A549 (cell line): ENCODE results near the gene ATN1. TPM values are rescaled to one million over a fixed set of nuclear protein-coding genes. Genes with fewer than 3 reads are reported as not detected.

Experiments used
- ATAC-seq, 2 experiments: fragments of 200-7000 bp in 1 of 2; fragments of >200 bp in 1 of 2; cut with Nextera tagmentation in 1 of 2; cut with Tn5 transposase in 1 of 2; 3 replicates each; pipeline versions ENCODE4 v1.8.0 to v1.9.1; 2018 to 2020; ENCODE audit warnings: mild to moderate bottlenecking in 1 of 2, moderate library complexity in 1 of 2
- CTCF ChIA-PET: fragments of 300-600 bp; sonication (Branson Sonifier 250); formaldehyde crosslinking; extraction: SDS; loops from one replicate; lab custom pipeline; 2021; ENCODE audit warnings: antibody characterized with exemption, inconsistent platforms; lab: Yijun Ruan, JAX
- POLR2A ChIA-PET: fragments of 350-600 bp; formaldehyde crosslinking; extraction: SDS; loops from one replicate; lab custom pipeline; 2021; ENCODE audit warnings: antibody characterized with exemption, inconsistent platforms; lab: Yijun Ruan, JAX
- DNase-seq, 2 experiments: peaks; one replicate each; pipeline versions ENCODE4 v3.0.0 to v3.0.0-alpha.2; 2011 to 2016; ENCODE audit warnings: low read depth in 1 of 2, low spot score in 1 of 2
- FAIRE-seq: peaks from 2 replicates; lab custom pipeline; 2011; peaks lifted over from hg19 to GRCh38; lab: Jason Lieb, UNC
- H3K27ac ChIP-seq, 2 experiments: fragments of >200 bp; sonication (Bioruptor Twin); formaldehyde crosslinking; 3 replicates each; pipeline ENCODE4 v1.5.1; 2016 to 2017
- H3K4me1 ChIP-seq: fragments of >200 bp; sonication (Bioruptor Twin); formaldehyde crosslinking; 3 replicates; pipeline ENCODE4 v1.6.1; 2016
- H3K4me2 ChIP-seq: fragments of >200 bp; sonication (Bioruptor Twin); formaldehyde crosslinking; 3 replicates; pipeline ENCODE4 v1.6.1; 2016
- H3K4me3 ChIP-seq: fragments of >200 bp; sonication (Bioruptor Twin); formaldehyde crosslinking; 3 replicates; pipeline ENCODE4 v1.5.1; 2016
- H3K9me3 ChIP-seq: fragments of >200 bp; sonication (Bioruptor Twin); formaldehyde crosslinking; 3 replicates; pipeline ENCODE4 v1.6.1; 2016
- CBX2 ChIP-seq: fragments of 200-600 bp; sonication (generic); IDR thresholded peaks from 2 replicates; pipeline ENCODE4 v1.6.1; 2016; ENCODE audit warnings: low read depth, mild to moderate bottlenecking, borderline replicate concordance
- CBX8 ChIP-seq: fragments of 200-600 bp; sonication (generic); IDR thresholded peaks from 2 replicates; pipeline ENCODE4 v1.6.1; 2016
- CEBPB ChIP-seq, 2 experiments: fragments of >200 bp in 1 of 2; sonication (Bioruptor Twin) in 1 of 2; formaldehyde crosslinking in 1 of 2; IDR thresholded peaks; 2 replicates each; pipeline ENCODE4 v1.6.1; 2012 to 2016
- CHD4 ChIP-seq: fragments of 200-600 bp; sonication (generic); IDR thresholded peaks from 2 replicates; pipeline ENCODE4 v1.6.1; 2016; ENCODE audit warnings: antibody characterized with exemption, mild to moderate bottlenecking, borderline replicate concordance
- EHMT2 ChIP-seq: fragments of 200-600 bp; sonication (generic); IDR thresholded peaks from 2 replicates; pipeline ENCODE4 v1.6.1; 2016; ENCODE audit warnings: antibody characterized with exemption, low read depth, mild to moderate bottlenecking, moderate library complexity
- EP300 ChIP-seq, 2 experiments: fragments of >200 bp; sonication (Bioruptor Twin); formaldehyde crosslinking; IDR thresholded peaks; 2 replicates in 1 of 2; 3 replicates in 1 of 2; pipeline ENCODE4 v1.6.1; 2016 to 2017
- FOXS1 ChIP-seq: fragments of 250-450 bp; sonication (Bioruptor Pico); IDR thresholded peaks from 2 replicates; pipeline ENCODE4 v1.5.0; 2020; ENCODE audit warnings: mild to moderate bottlenecking, moderate library complexity
- GATA3 ChIP-seq: IDR thresholded peaks from 2 replicates; pipeline ENCODE4 v1.6.1; 2012; ENCODE audit warnings: borderline replicate concordance
- HMGXB4 ChIP-seq: fragments of 250-450 bp; sonication (Bioruptor Pico); IDR thresholded peaks from 2 replicates; pipeline ENCODE4 v1.5.0; 2021; ENCODE audit warnings: mild to moderate bottlenecking, moderate library complexity, borderline replicate concordance
- JUN ChIP-seq, 2 experiments: fragments of >200 bp; sonication (Bioruptor Twin); formaldehyde crosslinking; IDR thresholded peaks; 2 replicates in 1 of 2; 3 replicates in 1 of 2; pipeline ENCODE4 v1.6.1; 2016 to 2017
- KDM1A ChIP-seq: fragments of 200-600 bp; sonication (generic); IDR thresholded peaks from 2 replicates; pipeline ENCODE4 v1.6.1; 2016; ENCODE audit warnings: low read depth, mild to moderate bottlenecking
- MAFK ChIP-seq: fragments of 450-650 bp; IDR thresholded peaks from 2 replicates; pipeline ENCODE4 v1.6.1; 2014; ENCODE audit not compliant: partially characterized antibody
- MAX ChIP-seq: IDR thresholded peaks from 2 replicates; pipeline ENCODE4 v1.6.1; 2012
- MYC ChIP-seq: IDR thresholded peaks from 2 replicates; pipeline ENCODE4 v1.6.1; 2012; ENCODE audit warnings: mild to moderate bottlenecking, inconsistent platforms, low read length, improper control_type of control experiment, borderline replicate concordance
- NFE2L2 ChIP-seq: fragments of 150-350 bp; conservative IDR thresholded peaks from 2 replicates; pipeline ENCODE4 v1.6.1; 2014; ENCODE audit warnings: low read length
- NPAS2 ChIP-seq: fragments of 250-450 bp; sonication (Bioruptor Pico); IDR thresholded peaks from 2 replicates; pipeline ENCODE4 v1.8.0; 2022; ENCODE audit warnings: mild to moderate bottlenecking, moderate library complexity, borderline replicate concordance
- NR3C1 ChIP-seq: fragments of >200 bp; sonication (Bioruptor Twin); formaldehyde crosslinking; IDR thresholded peaks from 3 replicates; pipeline ENCODE4 v1.6.1; 2017
- PBX3 ChIP-seq: IDR thresholded peaks from 2 replicates; pipeline ENCODE4 v1.6.1; 2012
- PHF8 ChIP-seq: fragments of 200-600 bp; sonication (generic); IDR thresholded peaks from 2 replicates; pipeline ENCODE4 v1.6.1; 2016; ENCODE audit warnings: low read depth, mild to moderate bottlenecking, antibody characterized with exemption, moderate library complexity, borderline replicate concordance
- RAD21 ChIP-seq, 2 experiments: fragments of >200 bp in 1 of 2; sonication (Bioruptor Twin) in 1 of 2; formaldehyde crosslinking in 1 of 2; IDR thresholded peaks in 1 of 2; conservative IDR thresholded peaks in 1 of 2; 2 replicates in 1 of 2; 3 replicates in 1 of 2; pipeline ENCODE4 v1.6.1; 2012 to 2018; ENCODE audit warnings: inconsistent platforms in 1 of 2
- RARB ChIP-seq: fragments of 250-450 bp; sonication (Bioruptor Pico); IDR thresholded peaks from 2 replicates; pipeline ENCODE4 v1.8.0; 2021; ENCODE audit warnings: mild to moderate bottlenecking, moderate library complexity
- RCOR1 ChIP-seq: fragments of 150-350 bp; IDR thresholded peaks from 2 replicates; pipeline ENCODE4 v1.6.1; 2014; ENCODE audit warnings: antibody characterized with exemption, low read length, low read depth
- RFX5 ChIP-seq: fragments of 450-650 bp; IDR thresholded peaks from 2 replicates; pipeline ENCODE4 v1.7.1; 2014; ENCODE audit warnings: antibody characterized with exemption, mild to moderate bottlenecking, moderate library complexity
- TFCP2L1 ChIP-seq: fragments of 250-450 bp; sonication (Bioruptor Pico); IDR thresholded peaks from 2 replicates; pipeline ENCODE4 v1.5.0; 2021; ENCODE audit warnings: mild to moderate bottlenecking
- ZFP36 ChIP-seq: fragments of 450-650 bp; IDR thresholded peaks from 2 replicates; pipeline ENCODE4 v1.6.1; 2014; ENCODE audit warnings: borderline replicate concordance; ENCODE audit not compliant: partially characterized antibody
- ZNF302 ChIP-seq: fragments of 250-450 bp; sonication (Bioruptor Pico); IDR thresholded peaks from 2 replicates; pipeline ENCODE4 v1.9.0; 2021; ENCODE audit warnings: inconsistent platforms, mild to moderate bottlenecking, moderate library complexity
- ZSCAN20 ChIP-seq: fragments of 250-450 bp; sonication (Bioruptor Pico); IDR thresholded peaks from 2 replicates; pipeline ENCODE4 v1.8.0; 2022; ENCODE audit warnings: mild to moderate bottlenecking, moderate library complexity
- WGBS: methylation state at CpG from one replicate; pipeline ENCODE4 v1.1.6; 2017; ENCODE audit errors: missing lambda C conversion rate; 5-methylcytosine and 5-hydroxymethylcytosine counted together
- polyA plus RNA-seq, 4 experiments: library from polyadenylated mRNA; depleted of rRNA in 3 of 4; stranded (reverse); fragments of >200 nt; fragmentation: RNase III in 1 of 4; extraction: RNeasy Plus Mini Kit Qiagen cat#74134 plus additional on column Dnase treatment in 1 of 4; gene quantifications; 2 replicates in 3 of 4; 3 replicates in 1 of 4; pipeline ENCODE4 v1.2.3, GENCODE V29; 2011 to 2017
- TF ChIP-seq, protein P1 (sequence below): fragments of >200 bp; sonication (Bioruptor Twin); formaldehyde crosslinking; IDR thresholded peaks from 3 replicates; pipeline ENCODE4 v1.5.1; 2016

Gene ATN1
- polyA plus RNA-seq, 2 of the 4 experiments (the other 2 are of a cell fraction) = 11.3 to 51.6 TPM

- H3K4me1 ChIP-seq = peaks cover 40% of the 10 kb centered on the region
- POLR2A ChIA-PET = interaction anchor here (0.7 to 6.1 kb wide), 26 partner anchors 9 to 1084 kb away, joined by 3 to 174 read pairs (median 7); partner anchors contain the start of genes C1RL, CDCA3, COPS7A and EMG1
- TF ChIP-seq GATA3 = no peak
- no peak for TF ChIP-seq RAD21 (conservative IDR thresholded peaks at IDR 0.05 in 1 of 2, IDR thresholded peaks at IDR 0.05 in 1 of 2)
- no peak for TF ChIP-seq CBX8
- no peak for TF ChIP-seq KDM1A
- peak; percentile 86; the same call in 1 of the 2 replicates for TF ChIP-seq PBX3
- TF ChIP-seq RARB (CRISPR knock-in tag) = no peak
- no peak for TF ChIP-seq NR3C1
- TF ChIP-seq ZNF302 (CRISPR knock-in tag) = no peak
- no peak for TF ChIP-seq TFCP2L1 (CRISPR knock-in tag)
- TF ChIP-seq, protein P1, sequence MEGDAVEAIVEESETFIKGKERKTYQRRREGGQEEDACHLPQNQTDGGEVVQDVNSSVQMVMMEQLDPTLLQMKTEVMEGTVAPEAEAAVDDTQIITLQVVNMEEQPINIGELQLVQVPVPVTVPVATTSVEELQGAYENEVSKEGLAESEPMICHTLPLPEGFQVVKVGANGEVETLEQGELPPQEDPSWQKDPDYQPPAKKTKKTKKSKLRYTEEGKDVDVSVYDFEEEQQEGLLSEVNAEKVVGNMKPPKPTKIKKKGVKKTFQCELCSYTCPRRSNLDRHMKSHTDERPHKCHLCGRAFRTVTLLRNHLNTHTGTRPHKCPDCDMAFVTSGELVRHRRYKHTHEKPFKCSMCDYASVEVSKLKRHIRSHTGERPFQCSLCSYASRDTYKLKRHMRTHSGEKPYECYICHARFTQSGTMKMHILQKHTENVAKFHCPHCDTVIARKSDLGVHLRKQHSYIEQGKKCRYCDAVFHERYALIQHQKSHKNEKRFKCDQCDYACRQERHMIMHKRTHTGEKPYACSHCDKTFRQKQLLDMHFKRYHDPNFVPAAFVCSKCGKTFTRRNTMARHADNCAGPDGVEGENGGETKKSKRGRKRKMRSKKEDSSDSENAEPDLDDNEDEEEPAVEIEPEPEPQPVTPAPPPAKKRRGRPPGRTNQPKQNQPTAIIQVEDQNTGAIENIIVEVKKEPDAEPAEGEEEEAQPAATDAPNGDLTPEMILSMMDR = no peak
- TF ChIP-seq RFX5 = peak; percentile 71
- no peak for TF ChIP-seq PHF8
- TF ChIP-seq FOXS1 (CRISPR knock-in tag) = no peak
- TF ChIP-seq HMGXB4 (CRISPR knock-in tag) = no peak
- TF ChIP-seq, all 56 proteins: peak for 2
- 2% methylated on average over 13 of the region's 13 CpGs for WGBS
- H3K9me3 ChIP-seq = no peaks in the 10 kb centered on the region
- peak overlapping the region; percentile 80 to 90 for H3K27ac ChIP-seq
- ATAC-seq (peak; percentile 36 to 57), FAIRE-seq (peak; percentile 18), DNase-seq (peak; percentile 95 to 97)
- peak overlapping the region; percentile 88 for H3K4me2 ChIP-seq
- H3K4me3 ChIP-seq = peak overlapping the region; percentile 59
- CTCF ChIA-PET = interaction anchor here (1.0 to 22.6 kb wide), 12 partner anchors 11 to 169 kb away, joined by 3 to 370 read pairs (median 32); partner anchors contain the start of genes ATN1, C1RL, CDCA3 and EMG1
These were observed 15.6 kb downstream of the ATN1 start for GRCh38 chr12:6943389-6943721.

- peak within 1 kb of the TSS; percentile 59 for H3K4me3 ChIP-seq
- FAIRE-seq (no peak), DNase-seq (peak; percentile 94 to 95), ATAC-seq (peak; percentile 62 to 71)
- ChIA-PET CTCF (interaction anchor here (0.7 to 22.6 kb wide), 18 partner anchors 11 to 698 kb away, joined by 3 to 370 read pairs (median 6); partner anchors contain the start of genes ATN1, C1RL, CDCA3 and EMG1), POLR2A (interaction anchor here (0.7 to 6.1 kb wide), 29 partner anchors 10 to 1083 kb away, joined by 3 to 174 read pairs (median 7); partner anchors contain the start of genes C1RL, CDCA3, COPS7A and EMG1)
- peak within 1 kb of the TSS; percentile 80 to 90 for H3K27ac ChIP-seq
- H3K9me3 ChIP-seq = no peaks in the 10 kb centered on the region
- under 1% methylated on average over 26 of the region's 31 CpGs for WGBS
- peak within 1 kb of the TSS; percentile 88 for H3K4me2 ChIP-seq
- peaks cover 35% of the 10 kb centered on the region for H3K4me1 ChIP-seq
- 0 out of 2 replicates have a peak, but pooled peaks have one; percentile 59 for TF ChIP-seq PHF8
- peak; percentile 42; the same call in 1 of the 2 replicates for TF ChIP-seq CBX2
- peak; percentile 100 for TF ChIP-seq RARB (CRISPR knock-in tag)
- TF ChIP-seq NPAS2 (CRISPR knock-in tag) = no peak
- no peak for TF ChIP-seq ZSCAN20
- TF ChIP-seq KDM1A = no peak
- no peak for TF ChIP-seq NR3C1
- no peak for TF ChIP-seq RCOR1
- peak; percentile 55 for TF ChIP-seq MAX
- TF ChIP-seq ZNF302 (CRISPR knock-in tag) = no peak
- TF ChIP-seq, protein P1 = no peak
- TF ChIP-seq ZFP36 = no peak
- peak; percentile 88 for TF ChIP-seq MAFK
- TF ChIP-seq NFE2L2 = 0 out of 2 replicates have a peak, but pooled peaks have one; percentile 2
- peak; percentile 100 for TF ChIP-seq JUN (IDR thresholded peaks at IDR 0.05)
- TF ChIP-seq EP300 (IDR thresholded peaks at IDR 0.05) = peak in 1 of 2 experiments; percentile 50; a peak in 1 of 5 replicates
- no peak for TF ChIP-seq MYC
- peak; percentile 82; the same call in 1 of the 2 replicates for TF ChIP-seq GATA3
- TF ChIP-seq CHD4 = no peak
- TF ChIP-seq CEBPB (IDR thresholded peaks at IDR 0.05) = peak in 1 of 2 experiments; percentile 67; a peak in 1 of 4 replicates
- TF ChIP-seq EHMT2 = no peak
These were observed 16.1 kb downstream of the ATN1 start, which contains the start of the genes C12orf57 and RNU7-1 for GRCh38 chr12:6943722-6944380. Gene C12orf57, plus strand, starts transcription at chr12:6944022. Its CDS starts 100 bp downstream, at chr12:6944122. Gene RNU7-1, plus strand, starts transcription at chr12:6943816.
